ENCODE measurements around the gene ASIC4. TPM values are rescaled to one million over a fixed set of nuclear protein-coding genes. Genes with fewer than 3 reads are reported as not detected.
A peak's percentile ranks its signal among the peaks of the same experiment; 100 is the strongest.

The ASIC4 gene
- total and polyA plus RNA-seq, 2 of the 13 experiments (the other 11 are each of a cell fraction or from before 2014, with no cell fraction given): 0.03 TPM; not detected in 1

DNA sequence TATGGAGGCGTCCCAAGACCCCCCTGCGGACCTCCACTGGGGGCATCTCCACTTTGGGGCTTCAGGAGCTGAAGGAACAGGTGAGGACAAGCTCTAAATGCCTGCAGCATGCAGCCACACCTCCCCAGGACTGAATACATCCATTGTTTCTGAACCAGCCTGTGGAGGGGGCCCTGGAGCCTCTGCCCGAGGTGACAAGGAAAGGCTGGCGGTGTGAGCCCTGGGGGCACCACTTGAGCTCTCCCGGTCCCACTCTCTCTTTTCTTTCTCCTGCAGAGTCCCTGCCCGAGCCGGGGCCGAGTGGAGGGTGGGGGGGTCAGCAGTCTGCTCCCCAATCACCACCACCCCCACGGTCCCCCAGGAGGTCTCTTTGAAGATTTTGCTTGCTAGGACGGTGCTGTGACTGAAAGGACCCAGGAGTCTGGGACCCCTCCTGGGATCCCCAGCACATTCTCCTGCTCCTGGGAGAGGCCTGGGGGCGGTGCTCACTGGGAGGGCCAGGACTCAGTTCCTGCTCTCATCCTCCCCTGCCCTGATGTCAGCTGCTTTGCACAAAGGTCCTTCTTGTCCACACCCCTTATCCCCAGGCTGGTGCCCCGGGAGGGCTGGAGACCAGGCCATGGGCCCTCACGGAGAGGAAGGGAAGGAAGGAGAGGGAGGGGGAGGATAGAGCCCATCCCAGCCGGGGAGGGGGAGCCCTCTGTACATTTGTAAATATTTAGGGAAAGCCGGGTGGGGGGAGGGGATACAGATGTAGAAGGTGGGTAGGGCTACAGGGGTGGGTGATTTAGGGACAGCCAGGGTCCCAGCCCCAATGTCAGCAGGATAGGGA, 23.6 kb downstream of the ASIC4 start (continued):
- TF ChIP-seq, protein P1, sequence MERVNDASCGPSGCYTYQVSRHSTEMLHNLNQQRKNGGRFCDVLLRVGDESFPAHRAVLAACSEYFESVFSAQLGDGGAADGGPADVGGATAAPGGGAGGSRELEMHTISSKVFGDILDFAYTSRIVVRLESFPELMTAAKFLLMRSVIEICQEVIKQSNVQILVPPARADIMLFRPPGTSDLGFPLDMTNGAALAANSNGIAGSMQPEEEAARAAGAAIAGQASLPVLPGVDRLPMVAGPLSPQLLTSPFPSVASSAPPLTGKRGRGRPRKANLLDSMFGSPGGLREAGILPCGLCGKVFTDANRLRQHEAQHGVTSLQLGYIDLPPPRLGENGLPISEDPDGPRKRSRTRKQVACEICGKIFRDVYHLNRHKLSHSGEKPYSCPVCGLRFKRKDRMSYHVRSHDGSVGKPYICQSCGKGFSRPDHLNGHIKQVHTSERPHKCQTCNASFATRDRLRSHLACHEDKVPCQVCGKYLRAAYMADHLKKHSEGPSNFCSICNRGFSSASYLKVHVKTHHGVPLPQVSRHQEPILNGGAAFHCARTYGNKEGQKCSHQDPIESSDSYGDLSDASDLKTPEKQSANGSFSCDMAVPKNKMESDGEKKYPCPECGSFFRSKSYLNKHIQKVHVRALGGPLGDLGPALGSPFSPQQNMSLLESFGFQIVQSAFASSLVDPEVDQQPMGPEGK (CRISPR knock-in tag; IDR thresholded peaks at IDR 0.05): peak; percentile 54
- TF ChIP-seq, protein P2, sequence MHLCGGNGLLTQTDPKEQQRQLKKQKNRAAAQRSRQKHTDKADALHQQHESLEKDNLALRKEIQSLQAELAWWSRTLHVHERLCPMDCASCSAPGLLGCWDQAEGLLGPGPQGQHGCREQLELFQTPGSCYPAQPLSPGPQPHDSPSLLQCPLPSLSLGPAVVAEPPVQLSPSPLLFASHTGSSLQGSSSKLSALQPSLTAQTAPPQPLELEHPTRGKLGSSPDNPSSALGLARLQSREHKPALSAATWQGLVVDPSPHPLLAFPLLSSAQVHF (CRISPR knock-in tag; IDR thresholded peaks at IDR 0.05): no peak
- 0 out of 2 replicates have a peak, but pooled peaks have one; percentile 36 for TF ChIP-seq ZNF501 (CRISPR knock-in tag; IDR thresholded peaks at IDR 0.05)
- no peak for TF ChIP-seq BHLHE40 (IDR thresholded peaks at IDR 0.05; ENCODE audit: low read length)
- TF ChIP-seq ZSCAN21 (CRISPR knock-in tag; IDR thresholded peaks at IDR 0.05; ENCODE audit: borderline replicate concordance): no peak
- TF ChIP-seq ZNF17 (CRISPR knock-in tag; IDR thresholded peaks at IDR 0.05): no peak
- TF ChIP-seq ZNF446 (CRISPR knock-in tag; IDR thresholded peaks at IDR 0.05): no peak
- TF ChIP-seq NFE2 (CRISPR knock-in tag; IDR thresholded peaks at IDR 0.05): no peak
- TF ChIP-seq EP300 (IDR thresholded peaks at IDR 0.05; ENCODE audit: low read depth in 2 of 2, low read length in 2 of 2): no peak
- TF ChIP-seq EP300 (CRISPR knock-in tag; IDR thresholded peaks at IDR 0.05; ENCODE audit: borderline replicate concordance): no peak
- TF ChIP-seq IRX3 (CRISPR knock-in tag; IDR thresholded peaks at IDR 0.05; ENCODE audit: borderline replicate concordance, low read depth): no peak
- TF ChIP-seq POLR2A (IDR thresholded peaks at IDR 0.05; ENCODE audit: insufficient read depth in 1 of 2, low read depth in 2 of 2, low read length in 2 of 2): peak in 1 of 2 experiments; percentile 26; a peak in 1 of 4 replicates
- TF ChIP-seq NR2F1 (CRISPR knock-in tag; IDR thresholded peaks at IDR 0.05): no peak
- TF ChIP-seq ZNF652 (CRISPR knock-in tag; IDR thresholded peaks at IDR 0.05; ENCODE audit: borderline replicate concordance, low read depth): no peak
- no peak for TF ChIP-seq MED1 (CRISPR knock-in tag; IDR thresholded peaks at IDR 0.05)
- TF ChIP-seq, protein P3, sequence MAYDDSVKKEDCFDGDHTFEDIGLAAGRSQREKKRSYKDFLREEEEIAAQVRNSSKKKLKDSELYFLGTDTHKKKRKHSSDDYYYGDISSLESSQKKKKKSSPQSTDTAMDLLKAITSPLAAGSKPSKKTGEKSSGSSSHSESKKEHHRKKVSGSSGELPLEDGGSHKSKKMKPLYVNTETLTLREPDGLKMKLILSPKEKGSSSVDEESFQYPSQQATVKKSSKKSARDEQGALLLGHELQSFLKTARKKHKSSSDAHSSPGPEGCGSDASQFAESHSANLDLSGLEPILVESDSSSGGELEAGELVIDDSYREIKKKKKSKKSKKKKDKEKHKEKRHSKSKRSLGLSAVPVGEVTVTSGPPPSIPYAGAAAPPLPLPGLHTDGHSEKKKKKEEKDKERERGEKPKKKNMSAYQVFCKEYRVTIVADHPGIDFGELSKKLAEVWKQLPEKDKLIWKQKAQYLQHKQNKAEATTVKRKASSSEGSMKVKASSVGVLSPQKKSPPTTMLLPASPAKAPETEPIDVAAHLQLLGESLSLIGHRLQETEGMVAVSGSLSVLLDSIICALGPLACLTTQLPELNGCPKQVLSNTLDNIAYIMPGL (CRISPR knock-in tag; IDR thresholded peaks at IDR 0.05; ENCODE audit: borderline replicate concordance in 1 of 2, low read depth in 1 of 2): peak in 1 of 2 experiments; percentile 13; a peak in 1 of 4 replicates
- TF ChIP-seq PCBP1 (IDR thresholded peaks at IDR 0.05; ENCODE audit: borderline replicate concordance, low read depth, low read length): no peak
- TF ChIP-seq RBM22 (optimal IDR thresholded peaks at IDR 0.05; ENCODE audit: low read length): peak; percentile 79
- TF ChIP-seq ZNF615 (CRISPR knock-in tag; IDR thresholded peaks at IDR 0.05; ENCODE audit: borderline replicate concordance): no peak
- TF ChIP-seq, protein P4, sequence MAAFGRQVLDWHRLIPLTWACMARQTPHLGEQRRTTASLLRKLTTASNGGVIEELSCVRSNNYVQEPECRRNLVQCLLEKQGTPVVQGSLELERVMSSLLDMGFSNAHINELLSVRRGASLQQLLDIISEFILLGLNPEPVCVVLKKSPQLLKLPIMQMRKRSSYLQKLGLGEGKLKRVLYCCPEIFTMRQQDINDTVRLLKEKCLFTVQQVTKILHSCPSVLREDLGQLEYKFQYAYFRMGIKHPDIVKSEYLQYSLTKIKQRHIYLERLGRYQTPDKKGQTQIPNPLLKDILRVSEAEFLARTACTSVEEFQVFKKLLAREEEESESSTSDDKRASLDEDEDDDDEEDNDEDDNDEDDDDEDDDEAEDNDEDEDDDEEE (CRISPR knock-in tag; IDR thresholded peaks at IDR 0.05): no peak
- TF ChIP-seq ZNF543 (CRISPR knock-in tag; IDR thresholded peaks at IDR 0.05): 0 out of 2 replicates have a peak, but pooled peaks have one; percentile 12
- TF ChIP-seq, protein P5, sequence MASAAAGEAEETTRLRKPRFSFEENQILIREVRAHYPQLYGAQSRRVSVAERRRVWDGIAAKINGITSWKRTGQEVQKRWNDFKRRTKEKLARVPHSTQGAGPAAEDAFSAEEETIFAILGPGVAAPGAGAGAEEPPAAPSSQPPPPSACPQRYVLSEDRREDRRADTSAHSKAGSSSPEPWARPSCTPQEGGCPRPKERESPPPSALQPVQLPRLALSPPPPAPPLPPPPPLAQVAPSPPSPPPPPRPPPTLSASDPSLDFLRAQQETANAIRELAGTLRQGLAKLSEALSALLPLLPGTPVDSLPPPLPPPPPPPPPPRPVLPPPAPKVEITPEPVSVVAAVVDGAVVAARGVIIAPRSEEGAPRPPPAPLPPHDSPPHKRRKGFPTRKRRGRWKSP (CRISPR knock-in tag; IDR thresholded peaks at IDR 0.05): no peak
- no peak for TF ChIP-seq DNMT3B (CRISPR knock-in tag; conservative IDR thresholded peaks at IDR 0.05)

Measured in HepG2 (cell line).